Esophagus squamous epithelium (tissue), 5 donors: ENCODE data around the gene FSTL4. TPM values are rescaled to one million over a fixed set of nuclear protein-coding genes. Genes with fewer than 3 reads are reported as not detected.

Experiments
- DNase-seq: peaks from one replicate; lab custom pipeline; 2025; lab: John Stamatoyannopoulos, UW
- H3K27ac ChIP-seq, 4 donors: fragments of 200-600 bp; sonication (generic); one replicate each; pipeline ENCODE4 v1.5.1; 2016 to 2019; ENCODE audit warnings: mild to moderate bottlenecking in 1 of 4
- H3K27me3 ChIP-seq, 4 donors: fragments of 200-600 bp; sonication (generic); 1 replicate in 3 of 4; 2 replicates in 1 of 4; pipeline versions ENCODE4 v1.5.1 to v1.6.0; 2017 to 2021; ENCODE audit warnings: antibody characterized with exemption in 1 of 4
- H3K36me3 ChIP-seq, 3 donors: fragments of 200-600 bp; sonication (generic); one replicate each; pipeline ENCODE4 v1.5.1; 2016 to 2019
- H3K4me1 ChIP-seq, 3 donors: fragments of 200-600 bp; sonication (generic); one replicate each; pipeline ENCODE4 v1.5.1; 2017 to 2019
- H3K4me3 ChIP-seq, 4 donors: fragments of 200-600 bp; sonication (generic); 1 replicate in 3 of 4; 2 replicates in 1 of 4; pipeline ENCODE4 v1.5.1; 2016 to 2019; ENCODE audit warnings: mild to moderate bottlenecking in 2 of 4, moderate library complexity in 1 of 4
- H3K9me3 ChIP-seq, 3 donors: fragments of 200-600 bp; sonication (generic); one replicate each; pipeline ENCODE4 v1.5.1; 2016 to 2019
- POLR2A ChIP-seq, 4 donors: fragments of 450-650 bp; IDR thresholded peaks; one replicate each; pipeline ENCODE4 v1.6.1; 2017; ENCODE audit warnings: antibody characterized with exemption in 4 of 4, mild to moderate bottlenecking in 4 of 4, moderate library complexity in 3 of 4
- WGBS, 2 donors: methylation state at CpG; one replicate each; pipeline ENCODE4 v1.1.5; 2018; 5-methylcytosine and 5-hydroxymethylcytosine counted together
- intact Hi-C: fragments of 100-400 bp; cut with DNase I; formaldehyde crosslinking; loops from one replicate; pipeline ENCODE4 v1.15.0; 2022
- total RNA-seq, 4 donors: library from RNA; depleted of rRNA; stranded (reverse); fragments of >200 nt; gene quantifications; one replicate each; pipeline ENCODE4 v1.1.0, GENCODE V29; 2016
- TF ChIP-seq, protein P1 (sequence below), 6 experiments: fragments of 450-650 bp in 4 of 6; fragments of 200-600 bp in 2 of 6; sonication (generic) in 2 of 6; IDR thresholded peaks; one replicate each; pipeline ENCODE4 v1.5.1; 2016 to 2019; ENCODE audit warnings: antibody characterized with exemption in 6 of 6, mild to moderate bottlenecking in 4 of 6, moderate library complexity in 4 of 6
- donor health status: DM: yes; HTN: yes; CAD: no.

Gene FSTL4
- total RNA-seq, 4 donors from 2014 or later = 0.53 to 4.1 (median 1.4) TPM

DNA sequence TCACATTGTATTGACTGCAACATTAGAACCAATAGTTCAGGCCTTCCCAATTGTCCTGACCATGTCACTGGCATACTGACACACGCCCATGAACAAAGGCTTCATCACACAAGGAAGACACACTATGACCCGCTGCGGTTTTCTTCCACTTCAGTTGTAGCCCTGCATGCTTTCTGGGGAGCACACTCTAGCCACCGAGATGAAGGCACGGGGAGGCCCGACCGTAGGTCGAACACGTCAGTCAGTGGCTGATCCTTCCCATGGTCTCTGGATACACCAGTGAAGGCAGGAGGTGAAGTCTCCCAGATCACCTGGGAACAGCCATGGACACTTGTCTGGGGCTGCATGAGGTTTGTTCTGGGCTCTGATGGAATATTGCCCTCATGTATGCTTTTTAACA lies 224.7 kb downstream of the FSTL4 start:
- intact Hi-C loops = no loop called here
- no peak for DNase-seq
- Histone ChIP-seq H3K4me1 (peaks cover 0 to 5% (median 0%) of the 10 kb centered on the region in 3 donors), H3K9me3 (no peaks in the 10 kb centered on the region), H3K27me3 (peaks cover 0 to 6% (median 0%) of the 10 kb centered on the region in 4 donors), H3K36me3 (no peaks in the 10 kb centered on the region), H3K27ac (no peak overlapping the region), H3K4me3 (no peak overlapping the region)
- 94 to 96% methylated on average over 3 to 8 of the region's 9 CpGs for WGBS, 2 donors
- no peak for TF ChIP-seq POLR2A (IDR thresholded peaks at IDR 0.05)
- TF ChIP-seq, protein P1, sequence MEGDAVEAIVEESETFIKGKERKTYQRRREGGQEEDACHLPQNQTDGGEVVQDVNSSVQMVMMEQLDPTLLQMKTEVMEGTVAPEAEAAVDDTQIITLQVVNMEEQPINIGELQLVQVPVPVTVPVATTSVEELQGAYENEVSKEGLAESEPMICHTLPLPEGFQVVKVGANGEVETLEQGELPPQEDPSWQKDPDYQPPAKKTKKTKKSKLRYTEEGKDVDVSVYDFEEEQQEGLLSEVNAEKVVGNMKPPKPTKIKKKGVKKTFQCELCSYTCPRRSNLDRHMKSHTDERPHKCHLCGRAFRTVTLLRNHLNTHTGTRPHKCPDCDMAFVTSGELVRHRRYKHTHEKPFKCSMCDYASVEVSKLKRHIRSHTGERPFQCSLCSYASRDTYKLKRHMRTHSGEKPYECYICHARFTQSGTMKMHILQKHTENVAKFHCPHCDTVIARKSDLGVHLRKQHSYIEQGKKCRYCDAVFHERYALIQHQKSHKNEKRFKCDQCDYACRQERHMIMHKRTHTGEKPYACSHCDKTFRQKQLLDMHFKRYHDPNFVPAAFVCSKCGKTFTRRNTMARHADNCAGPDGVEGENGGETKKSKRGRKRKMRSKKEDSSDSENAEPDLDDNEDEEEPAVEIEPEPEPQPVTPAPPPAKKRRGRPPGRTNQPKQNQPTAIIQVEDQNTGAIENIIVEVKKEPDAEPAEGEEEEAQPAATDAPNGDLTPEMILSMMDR (IDR thresholded peaks at IDR 0.05) = no peak

DNA sequence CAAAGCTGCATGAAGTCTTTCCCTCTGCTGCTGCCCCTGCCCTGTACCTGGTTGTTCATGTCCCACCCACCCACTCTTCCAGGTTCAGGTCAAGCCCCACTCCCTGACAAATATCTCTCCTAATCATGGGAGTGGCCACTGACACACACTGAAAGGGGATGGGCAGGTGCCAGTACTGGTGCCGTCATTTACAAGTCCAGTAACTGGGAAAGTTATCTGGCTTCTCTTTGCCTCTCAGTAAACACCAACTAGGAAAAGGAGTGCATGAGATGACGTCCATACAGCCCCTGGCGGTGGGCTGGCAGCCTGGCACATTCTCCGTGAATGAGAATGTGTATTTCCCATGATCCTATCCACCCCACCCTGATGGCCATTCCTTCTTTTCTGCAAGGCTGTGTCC lies 225.2 kb downstream of the FSTL4 start:
- TF ChIP-seq POLR2A (IDR thresholded peaks at IDR 0.05) = no peak
- TF ChIP-seq, protein P1 (IDR thresholded peaks at IDR 0.05) = no peak
- H3K4me3 ChIP-seq = no peak overlapping the region
- peaks cover 0 to 6% (median 0%) of the 10 kb centered on the region in 4 donors for H3K27me3 ChIP-seq
- WGBS, 2 donors = 66 to 71% methylated on average over 4 of the region's 4 CpGs
- H3K4me1 ChIP-seq = peaks cover 0 to 5% (median 0%) of the 10 kb centered on the region in 3 donors
- H3K36me3 ChIP-seq = no peaks in the 10 kb centered on the region
- H3K27ac ChIP-seq = no peak overlapping the region
- no peaks in the 10 kb centered on the region for H3K9me3 ChIP-seq
- intact Hi-C loops = no loop called here
- no peak for DNase-seq

- no peak overlapping the region for H3K4me3 ChIP-seq
- H3K36me3 ChIP-seq = no peaks in the 10 kb centered on the region
- H3K27ac ChIP-seq = no peak overlapping the region
- DNase-seq = no peak
- peaks cover 0 to 6% (median 0%) of the 10 kb centered on the region in 4 donors for H3K27me3 ChIP-seq
- H3K9me3 ChIP-seq = no peaks in the 10 kb centered on the region
- no peak for TF ChIP-seq POLR2A (IDR thresholded peaks at IDR 0.05)
- TF ChIP-seq, protein P1 (IDR thresholded peaks at IDR 0.05) = no peak
- H3K4me1 ChIP-seq = peaks cover 0 to 5% (median 0%) of the 10 kb centered on the region in 3 donors
- WGBS, 2 donors = 78 to 79% methylated on average over 8 to 9 of the region's 10 CpGs
- intact Hi-C loops = no loop called here
Observed at GRCh38 chr5:133386662-133387061, 225.7 kb downstream of the FSTL4 start.

DNA sequence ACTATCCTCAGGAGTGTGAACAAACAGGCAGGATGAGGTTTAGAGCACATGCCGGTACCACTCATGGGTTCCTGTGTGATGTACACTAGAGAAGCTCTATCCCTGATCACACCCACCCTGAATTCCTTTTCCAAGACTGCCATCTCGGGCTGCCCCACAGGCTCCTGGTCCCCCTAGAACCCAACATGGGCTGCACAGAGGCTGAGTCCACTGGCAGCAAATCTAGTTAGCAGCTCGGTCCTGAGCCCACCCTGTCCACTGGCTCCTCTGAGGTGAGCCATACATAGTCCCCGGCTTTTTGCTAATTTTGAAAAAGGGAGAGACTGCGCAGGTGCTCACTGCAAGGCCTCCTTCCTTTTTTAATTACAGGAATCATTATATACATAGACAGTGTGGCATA lies 227.0 kb downstream of the FSTL4 start:
- Histone ChIP-seq H3K27me3 (peaks cover 0 to 6% (median 0%) of the 10 kb centered on the region in 4 donors), H3K4me3 (no peak overlapping the region), H3K4me1 (peaks cover 0 to 5% (median 0%) of the 10 kb centered on the region in 3 donors), H3K9me3 (no peaks in the 10 kb centered on the region), H3K27ac (no peak overlapping the region), H3K36me3 (no peaks in the 10 kb centered on the region)
- WGBS, 2 donors = 90 to 91% methylated on average over 4 to 5 of the region's 5 CpGs
- intact Hi-C loops = no loop called here
- TF ChIP-seq, protein P1 (IDR thresholded peaks at IDR 0.05) = no peak
- no peak for TF ChIP-seq POLR2A (IDR thresholded peaks at IDR 0.05)
- no peak for DNase-seq

DNA sequence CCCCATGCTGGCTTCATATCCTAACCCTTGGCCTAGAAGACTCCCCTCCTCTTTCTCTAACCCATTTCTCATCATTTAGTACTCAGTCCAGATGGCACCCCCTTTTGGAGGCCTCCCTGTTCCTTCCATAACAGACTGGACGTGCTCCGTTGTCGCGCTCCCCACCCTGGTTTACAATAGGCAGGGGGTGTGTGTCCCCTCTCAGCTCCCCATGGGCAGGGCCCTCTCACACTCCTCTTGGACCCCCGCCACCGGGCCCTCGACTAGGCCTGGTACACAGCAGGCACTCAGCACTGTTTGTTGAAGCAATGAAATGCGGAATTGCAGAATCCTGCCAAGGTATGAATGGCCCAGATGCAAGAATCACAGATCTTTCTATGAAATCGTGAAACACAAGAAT lies 227.4 kb downstream of the FSTL4 start:
- H3K27me3 ChIP-seq = peaks cover 0 to 6% (median 0%) of the 10 kb centered on the region in 4 donors
- no peak overlapping the region for H3K4me3 ChIP-seq
- H3K9me3 ChIP-seq = no peaks in the 10 kb centered on the region
- no peak overlapping the region for H3K27ac ChIP-seq
- 85 to 93% methylated on average over 5 to 7 of the region's 9 CpGs for WGBS, 2 donors
- peaks cover 0 to 5% (median 0%) of the 10 kb centered on the region in 3 donors for H3K4me1 ChIP-seq
- DNase-seq = no peak
- intact Hi-C loops = no loop called here
- TF ChIP-seq, protein P1 (IDR thresholded peaks at IDR 0.05) = no peak
- TF ChIP-seq POLR2A (IDR thresholded peaks at IDR 0.05) = no peak
- H3K36me3 ChIP-seq = no peaks in the 10 kb centered on the region
